K562 (cell line): ENCODE data around the gene MMRN1. TPM values are rescaled to one million over a fixed set of nuclear protein-coding genes. Genes with fewer than 3 reads are reported as not detected.

ENCODE experiments used
- ATAC-seq: fragments of 200-7000 bp; cut with Tn5 transposase; 3 replicates; pipeline ENCODE4 v1.9.1; 2020; ENCODE audit warnings: moderate library complexity
- BruUV-seq: library from RNA; stranded (reverse); fragments of 400-500 nt; replicated peaks from 2 replicates; lab custom pipeline; 2021; lab: Mats Ljungman, UMichigan
- CTCF ChIA-PET: fragments of 300-600 bp; formaldehyde crosslinking; extraction: SDS; loops from one replicate; lab custom pipeline; 2021; ENCODE audit warnings: low intra/inter-chr PET ratio; lab: Yijun Ruan, JAX
- POLR2A ChIA-PET: fragments of 300-600, 350-650 bp; sonication (Branson Sonifier 250); formaldehyde crosslinking; extraction: SDS; loops from one replicate; lab custom pipeline; 2021; ENCODE audit warnings: antibody characterized with exemption, inconsistent platforms; lab: Yijun Ruan, JAX
- DNase-seq, 4 experiments: peaks; one replicate each; pipeline versions ENCODE4 v3.0.0 to v3.0.0-alpha.2; 2011 to 2018; ENCODE audit warnings: low spot score in 3 of 4, mixed read lengths in 3 of 4; ENCODE audit errors: extremely low read depth in 1 of 4
- FAIRE-seq: peaks from 2 replicates; lab custom pipeline; 2011; peaks lifted over from hg19 to GRCh38; lab: Jason Lieb, UNC
- H2AFZ ChIP-seq: 2 replicates; pipeline ENCODE4 v1.6.0; 2011; ENCODE audit warnings: low read depth, low read length, control low read depth, inconsistent platforms
- H3K27ac ChIP-seq: fragments of 200-600 bp; 3 replicates; pipeline ENCODE4 v1.8.0; 2011; ENCODE audit warnings: low read depth, mild to moderate bottlenecking, control low read depth, inconsistent platforms, low read length, moderate library complexity, mixed read lengths; ENCODE audit errors: extremely low read depth
- H3K27me3 ChIP-seq, 2 experiments: fragments of 300-600 bp in 1 of 2; 2 replicates in 1 of 2; 3 replicates in 1 of 2; pipeline versions ENCODE4 v1.6.0 to v1.8.0; 2011; ENCODE audit warnings: inconsistent platforms in 2 of 2, low read length in 2 of 2, mild to moderate bottlenecking in 1 of 2, mixed read lengths in 1 of 2, moderate library complexity in 1 of 2; ENCODE audit not compliant: control insufficient read depth in 2 of 2, insufficient read depth in 2 of 2
- H3K36me3 ChIP-seq: fragments of 300-600 bp; 3 replicates; pipeline ENCODE4 v1.8.0; 2011; ENCODE audit warnings: mild to moderate bottlenecking, low read length, inconsistent platforms; ENCODE audit not compliant: control insufficient read depth, insufficient read depth
- H3K4me1 ChIP-seq, 2 experiments: fragments of 200-600 bp in 1 of 2; replicated peaks in 1 of 2; 2 replicates in 1 of 2; 3 replicates in 1 of 2; pipeline versions ENCODE4 v1.5.1 to v1.8.0; 2011; ENCODE audit warnings: inconsistent platforms in 2 of 2, low read length in 2 of 2, mild to moderate bottlenecking in 1 of 2, mixed read lengths in 1 of 2, moderate library complexity in 1 of 2; ENCODE audit not compliant: control insufficient read depth in 2 of 2, insufficient read depth in 2 of 2
- H3K4me2 ChIP-seq: 2 replicates; pipeline ENCODE4 v1.6.1; 2011; ENCODE audit warnings: low read length, control low read depth, inconsistent platforms, mixed read lengths; ENCODE audit not compliant: insufficient read depth
- H3K4me3 ChIP-seq: fragments of 200-600 bp; sonication (generic), shearing (Covaris generic); 2 replicates; pipeline ENCODE4 v1.5.1; 2016; ENCODE audit warnings: control low read depth, inconsistent platforms
- H3K79me2 ChIP-seq: fragments of 200-600 bp; 3 replicates; pipeline ENCODE4 v1.8.0; 2011; ENCODE audit warnings: low read length, inconsistent platforms; ENCODE audit not compliant: control insufficient read depth, insufficient read depth
- H3K9ac ChIP-seq, 2 experiments: 2 replicates each; pipeline versions ENCODE4 v1.6.0 to v1.6.1; 2011; ENCODE audit warnings: low read depth in 2 of 2, low read length in 2 of 2, control low read depth in 1 of 2, inconsistent platforms in 1 of 2, mild to moderate bottlenecking in 1 of 2, mixed read lengths in 1 of 2; ENCODE audit not compliant: insufficient read depth in 1 of 2
- H3K9me1 ChIP-seq: one replicate; pipeline ENCODE4 v1.6.0; 2011; ENCODE audit warnings: inconsistent platforms, mild to moderate bottlenecking, low read length, moderate library complexity; ENCODE audit not compliant: control insufficient read depth, insufficient read depth
- H3K9me3 ChIP-seq: replicated peaks from 2 replicates; pipeline ENCODE4 v1.5.1; 2011; ENCODE audit warnings: low read depth, low read length, inconsistent platforms; ENCODE audit not compliant: control insufficient read depth, insufficient read depth
- H4K20me1 ChIP-seq: replicated peaks from 2 replicates; pipeline ENCODE4 v1.6.1; 2011; ENCODE audit warnings: low read length, inconsistent platforms, mixed read lengths; ENCODE audit not compliant: control insufficient read depth, insufficient read depth
- GABPA ChIP-seq: fragments of 200-800 bp; sonication (Bioruptor generic); conservative IDR thresholded peaks from 2 replicates; pipeline ENCODE4 v1.6.1; 2016; ENCODE audit warnings: low read depth, missing genetic modification characterization, missing compliant biosample characterization
- MNT ChIP-seq, 2 experiments: fragments of 450-650 bp; conservative IDR thresholded peaks; 2 replicates each; pipeline ENCODE4 v1.6.1; 2017; ENCODE audit warnings: mild to moderate bottlenecking in 2 of 2, moderate library complexity in 2 of 2
- NFIC ChIP-seq: fragments of 450-650 bp; IDR thresholded peaks from 2 replicates; pipeline ENCODE4 v1.6.1; 2017; ENCODE audit warnings: mild to moderate bottlenecking, inconsistent platforms
- SREBF1 ChIP-seq: fragments of 150-350 bp; IDR thresholded peaks from 2 replicates; pipeline ENCODE4 v1.6.1; 2014; ENCODE audit warnings: antibody characterized with exemption, low read depth, low read length, borderline replicate concordance
- U2AF2 ChIP-seq: fragments of 200-400 bp; formaldehyde crosslinking; optimal IDR thresholded peaks from 2 replicates; pipeline ENCODE3; 2017; ENCODE audit warnings: low read depth, mild to moderate bottlenecking, low read length
- ZNF449 ChIP-seq: fragments of 250-450 bp; sonication (Bioruptor Pico); IDR thresholded peaks from 2 replicates; pipeline ENCODE4 v1.8.0; 2022; ENCODE audit warnings: moderate library complexity, mild to moderate bottlenecking, inconsistent platforms
- WGBS: fragments of 100-300 bp; shearing (Covaris generic); methylation state at CpG from one replicate; pipeline ENCODE4 v1.1.6; 2016; ENCODE audit warnings: low coverage, mixed read lengths; ENCODE audit not compliant: insufficient coverage; ENCODE audit errors: missing lambda C conversion rate; 5-methylcytosine and 5-hydroxymethylcytosine counted together
- in situ Hi-C: fragments of 300-500 bp; cut with MboI; formaldehyde crosslinking; loops from 4 replicates; pipeline ENCODE4 v1.15.0; 2018; ENCODE audit warnings: inconsistent platforms, mixed read lengths
- intact Hi-C: fragments of 100-400 bp; cut with micrococcal nuclease; formaldehyde crosslinking; loops from 2 replicates; pipeline ENCODE4 v1.14.2; 2022
- polyA plus RNA-seq, 8 experiments: library from polyadenylated mRNA; depleted of rRNA in 4 of 8; stranded (reverse) in 5 of 8; unstranded in 3 of 8; fragments of >200 nt; fragmentation: Nextera tagmentation in 2 of 8; fragmentation: Illumina TruSeq in 1 of 8; extraction: Ambion mirVana in 2 of 8; extraction: Trizol in 1 of 8; gene quantifications; 2 replicates each; pipeline versions ENCODE4 v1.2.1 to v1.2.3, GENCODE V29; 2011 to 2014; ENCODE audit warnings: inconsistent platforms in 1 of 8, missing spikeins in 1 of 8
- total RNA-seq, 7 experiments: library from RNA; depleted of rRNA in 6 of 7; stranded (reverse); fragments of >200 nt in 6 of 7; fragmentation: Illumina TruSeq in 2 of 7; extraction: Trizol in 2 of 7; gene quantifications; 2 replicates each; pipeline versions ENCODE4 v1.2.1 to v1.2.3, GENCODE V29; 2011 to 2021; ENCODE audit warnings: low replicate concordance in 1 of 7

Gene MMRN1
- total and polyA plus RNA-seq, 9 of the 15 experiments (the other 6 are each of a cell fraction or from before 2014, with no cell fraction given) = 0.01 to 0.06 (median 0.02) TPM; not detected in 6

GRCh38 chr4:89988268-89988667 is 93.6 kb downstream of the MMRN1 start:
- Histone ChIP-seq H4K20me1 (no peaks in the 10 kb centered on the region), H3K4me3 (no peak overlapping the region), H3K27me3 (no peaks in the 10 kb centered on the region), H3K4me2 (no peak overlapping the region), H3K9me3 (0 out of 2 replicates have a peak, but pooled peaks cover 2% of the 10 kb centered on the region), H3K36me3 (no peaks in the 10 kb centered on the region), H3K9ac (no peak overlapping the region), H3K79me2 (no peaks in the 10 kb centered on the region), H3K27ac (no peak overlapping the region), H3K9me1 (no peaks in the 10 kb centered on the region), H2AFZ (no peak overlapping the region), H3K4me1 (no peaks in the 10 kb centered on the region)
- intact Hi-C loops (no loop called here), in situ Hi-C loops (no loop called here)
- BruUV-seq = no TSS peak
- ATAC-seq (no peak), DNase-seq (no peak), FAIRE-seq (no peak)
- ChIA-PET CTCF (no interaction called here), POLR2A (no interaction called here)
- no peak for TF ChIP-seq SREBF1
- TF ChIP-seq ZNF449 = no peak
- TF ChIP-seq GABPA (tag) = no peak
- no peak for TF ChIP-seq U2AF2
- TF ChIP-seq MNT (conservative IDR thresholded peaks at IDR 0.05) = no peak
- TF ChIP-seq NFIC = no peak
- WGBS = 13% methylated on average over 2 of the region's 2 CpGs
